Subcutaneous abdominal adipose tissue (tissue), 5 donors: ENCODE measurements around the gene ZNF300.
A peak's percentile ranks its signal among the peaks of the same experiment; 100 is the strongest.
"Not testable (repeated sequence)": the region's sequence is repeated elsewhere in the genome, so short reads cannot be mapped to it uniquely, and the experiment has no call there.

Source experiments
- H3K27ac ChIP-seq: one replicate; pipeline ENCODE4 v1.7.0; 2013; ENCODE audit warnings: low read depth, mild to moderate bottlenecking, inconsistent platforms, low read length, moderate library complexity
- H3K27me3 ChIP-seq, 5 donors: one replicate each; pipeline ENCODE4 v1.7.0; 2013; ENCODE audit warnings: low read length in 5 of 5, inconsistent platforms in 1 of 5; ENCODE audit not compliant: control insufficient read depth in 5 of 5, insufficient read depth in 4 of 5
- H3K36me3 ChIP-seq, 5 donors: one replicate each; pipeline ENCODE4 v1.7.0; 2013; ENCODE audit warnings: low read length in 5 of 5; ENCODE audit not compliant: control insufficient read depth in 5 of 5, insufficient read depth in 5 of 5
- H3K4me1 ChIP-seq, 5 donors: one replicate each; pipeline ENCODE4 v1.7.0; 2013; ENCODE audit warnings: low read length in 5 of 5, mild to moderate bottlenecking in 3 of 5, moderate library complexity in 1 of 5; ENCODE audit not compliant: control insufficient read depth in 5 of 5, insufficient read depth in 5 of 5
- H3K4me3 ChIP-seq, 5 donors: one replicate each; pipeline ENCODE4 v1.7.0; 2013; ENCODE audit warnings: low read length in 5 of 5, low read depth in 1 of 5
- H3K9ac ChIP-seq, 5 donors: one replicate each; pipeline ENCODE4 v1.7.0; 2013; ENCODE audit warnings: low read length in 5 of 5, mild to moderate bottlenecking in 4 of 5, moderate library complexity in 3 of 5
- H3K9me3 ChIP-seq, 5 donors: one replicate each; pipeline ENCODE4 v1.7.0; 2013; ENCODE audit warnings: low read length in 5 of 5; ENCODE audit not compliant: control insufficient read depth in 5 of 5
- donor health status: healthy.
- donor health status: healthy.
- donor health status: healthy.
- donor health status: healthy.
- donor health status: healthy.

ZNF300 gene

GRCh38 chr5:150846654-150847333, 58.0 kb downstream of the ZNF300 start:
- H3K4me1 ChIP-seq, result peaks cover 0 to 5% (median 3%) of the 10 kb centered on the region in 5 donors
- H3K9me3 ChIP-seq, result no peaks in the 10 kb centered on the region
- H3K4me3 ChIP-seq, result peak overlapping the region in 1 of 5 donors; percentile 5
- H3K9ac ChIP-seq, result no peak overlapping the region
- peaks cover 0 to 2% (median 0%) of the 10 kb centered on the region in 5 donors for H3K27me3 ChIP-seq
- no peaks in the 10 kb centered on the region for H3K36me3 ChIP-seq
- no peak overlapping the region for H3K27ac ChIP-seq

- H3K4me1 ChIP-seq, H3K27ac ChIP-seq, H3K36me3 ChIP-seq, H3K9me3 ChIP-seq, H3K27me3 ChIP-seq, H3K9ac ChIP-seq: not testable (repeated sequence)
- peak within 1 kb of the TSS in 1 of 5 donors; percentile 5 for H3K4me3 ChIP-seq
Measured at GRCh38 chr5:150846308-150846653, 58.5 kb downstream of the ZNF300 start, which contains the start of gene IRGM. Gene IRGM (plus strand): TSS chr5:150846521. CDS start chr5:150848124, 1,603 bp downstream.

- H3K9ac ChIP-seq, H3K36me3 ChIP-seq, H3K9me3 ChIP-seq, H3K27ac ChIP-seq, H3K4me1 ChIP-seq, H3K4me3 ChIP-seq, H3K27me3 ChIP-seq: not testable (repeated sequence)
Measured at GRCh38 chr5:150845185-150845859, 59.5 kb downstream of the ZNF300 start.
